ENCODE results near the gene BLM. TPM values are rescaled to one million over a fixed set of nuclear protein-coding genes. Genes with fewer than 3 reads are reported as not detected.

The BLM gene
- total RNA-seq, 1 experiment from 2014 or later = 41.3 TPM

GRCh38 chr15:90817117-90818057 is 100.2 kb downstream of the BLM start:
- no peaks in the 10 kb centered on the region for H3K27me3 ChIP-seq (ENCODE audit: insufficient read depth, low read length)
- no peak overlapping the region for H3K14ac ChIP-seq (ENCODE audit: insufficient read depth, low read length)
- Mint-ChIP-seq H3K4me3 (no peak overlapping the region; a peak in 1 of 5 replicates), H3K36me3 (ENCODE audit: insufficient read depth in 1 of 3, low read depth in 3 of 3) (peaks cover 5 to 25% (median 23%) of the 10 kb centered on the region in 3 experiments; a peak in 6 of 7 replicates), H3K27ac (no peak overlapping the region), H3K9me3 (no peaks in the 10 kb centered on the region), H3K4me1 (peaks cover 39 to 53% of the 10 kb centered on the region in 2 experiments), H3K27me3 (ENCODE audit: low read depth) (no peaks in the 10 kb centered on the region)
- H3T11ph ChIP-seq (ENCODE audit: low read length) = no peak overlapping the region
- no peaks in the 10 kb centered on the region for H3K79me1 ChIP-seq (ENCODE audit: insufficient read depth, low read depth, low read length, poor library complexity, severe bottlenecking)
- no peaks in the 10 kb centered on the region for H4K20me1 ChIP-seq (ENCODE audit: control insufficient read depth, insufficient read depth, insufficient read length)
- H3K4me2 ChIP-seq (ENCODE audit: insufficient read depth, insufficient read length, low read length) = no peak overlapping the region
- TF ChIP-seq CTCF (conservative IDR thresholded peaks at IDR 0.05) = no peak
- no peak overlapping the region for H2BK120ac ChIP-seq (ENCODE audit: low read depth, low read length, poor library complexity, severe bottlenecking)
- H3K23ac ChIP-seq (ENCODE audit: insufficient read length, low read depth, low read length) = no peak overlapping the region
- H3K4me1 ChIP-seq (ENCODE audit: insufficient read depth, low read length) = no peaks in the 10 kb centered on the region; the same call in 1 of the 2 replicates
- no peak overlapping the region for H4K8ac ChIP-seq (replicated peaks; ENCODE audit: insufficient read length, low read depth, low read length)
- no peak overlapping the region for H2AFZ ChIP-seq (ENCODE audit: low read length)
- no peak overlapping the region for H3K27ac ChIP-seq (ENCODE audit: insufficient read length, low read depth, low read length)
- no peaks in the 10 kb centered on the region for H3K9me3 ChIP-seq (ENCODE audit: control insufficient read depth, low read depth, low read length)
- no peak for DNase-seq
- H3K56ac ChIP-seq (ENCODE audit: insufficient read length, low read depth, low read length) = no peak overlapping the region
- H3K18ac ChIP-seq (ENCODE audit: insufficient read length, low read depth, low read length) = no peak overlapping the region
- no peak overlapping the region for H2BK20ac ChIP-seq (ENCODE audit: low read depth, low read length, poor library complexity, severe bottlenecking)
- whole genome bisulfite sequencing (ENCODE audit: extremely low coverage, insufficient read length, low lambda C conversion rate) = no CpG with 5 or more reads among the region's 14 CpGs
- no peak overlapping the region for H2BK12ac ChIP-seq (ENCODE audit: insufficient read length, low read depth, low read length)
- no peak overlapping the region for H4K5ac ChIP-seq (ENCODE audit: insufficient read length, low read depth, low read length)
- no peaks in the 10 kb centered on the region for H3K79me2 ChIP-seq (ENCODE audit: insufficient read depth, low read length)
- no peaks in the 10 kb centered on the region for H3K23me2 ChIP-seq (ENCODE audit: insufficient read length, low read depth, low read length, poor library complexity, severe bottlenecking)
- H3K4ac ChIP-seq (ENCODE audit: low read depth, low read length) = no peak overlapping the region
- no peak overlapping the region for H2BK5ac ChIP-seq (ENCODE audit: insufficient read length, low read length)
- no peak overlapping the region for H2AK5ac ChIP-seq (ENCODE audit: insufficient read length, low read length)
- no peak overlapping the region for H4K91ac ChIP-seq (ENCODE audit: insufficient read length, low read depth, low read length)
- no peak overlapping the region for H2BK15ac ChIP-seq (ENCODE audit: low read depth, low read length)
- no peak overlapping the region for H3K9ac ChIP-seq (ENCODE audit: extremely low read depth, insufficient read length, low read length)

Measured in H9 (cell line).